ENCODE measurements around the gene IRF7.
"Not testable (repeated sequence)": the region's sequence is repeated elsewhere in the genome, so short reads cannot be mapped to it uniquely, and the experiment has no call there.

The IRF7 gene

DNA sequence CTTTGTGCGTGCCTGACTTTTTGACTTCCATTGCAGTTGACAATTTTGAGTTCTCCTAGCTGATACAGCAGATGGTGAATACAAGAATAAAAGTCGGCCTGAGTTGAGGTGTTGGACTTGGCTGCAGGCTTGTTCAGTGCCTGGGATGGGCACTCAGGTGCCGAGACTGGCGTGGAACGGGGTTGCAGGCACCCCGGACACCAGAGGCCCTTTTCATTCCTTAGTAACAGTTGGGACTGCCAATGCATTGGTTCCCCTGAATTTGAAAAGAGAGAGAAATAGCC, 38.2 kb downstream of the IRF7 start:
- no peak for DNase-seq

DNA sequence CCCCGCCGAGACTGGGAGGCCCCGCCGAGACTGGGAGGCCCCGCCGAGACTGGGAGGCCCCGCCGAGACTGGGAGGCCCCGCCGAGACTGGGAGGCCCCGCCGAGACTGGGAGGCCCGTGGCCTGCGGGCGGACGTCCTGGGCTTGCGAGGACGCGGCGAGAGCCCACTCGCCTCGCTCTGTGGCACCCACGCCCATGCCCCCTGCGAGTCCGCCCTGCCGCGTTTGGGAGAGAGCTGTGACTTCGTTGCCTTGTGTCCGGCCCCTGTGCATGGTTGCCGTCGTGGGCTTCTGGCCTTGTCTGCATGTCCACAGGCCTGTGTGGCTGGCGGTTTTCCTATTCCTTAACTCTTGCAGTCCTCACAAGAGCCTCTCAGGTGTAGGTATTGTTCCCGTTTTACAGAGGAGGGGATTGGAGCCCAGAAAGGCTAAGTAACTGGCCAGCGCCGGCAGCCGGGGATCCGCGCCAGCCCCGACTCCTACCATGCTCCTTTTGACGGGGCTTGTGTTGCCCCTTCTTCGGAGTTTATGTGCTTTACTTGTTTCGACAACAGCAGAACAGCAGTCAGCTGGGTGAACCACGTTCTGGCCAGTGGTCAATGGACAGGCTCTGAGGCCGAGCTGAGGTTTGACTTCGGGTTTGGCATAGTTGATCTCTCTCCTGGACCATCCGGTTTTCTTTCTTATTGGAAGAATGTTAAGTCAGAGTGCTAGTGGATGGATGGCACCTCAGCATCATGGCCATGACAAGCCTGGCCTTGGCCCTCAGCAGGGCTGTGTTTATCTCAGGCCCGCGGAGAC, 38.7 kb downstream of the IRF7 start:
- DNase-seq = no peak

GRCh38 chr11:575996-576768, 39.6 kb downstream of the IRF7 start, which contains the start of gene PHRF1:
PHRF1 (plus strand) TSS chr11:576470; CDS start chr11:581513, 5,043 bp downstream.
- DNase-seq = peak; percentile 81

DNA sequence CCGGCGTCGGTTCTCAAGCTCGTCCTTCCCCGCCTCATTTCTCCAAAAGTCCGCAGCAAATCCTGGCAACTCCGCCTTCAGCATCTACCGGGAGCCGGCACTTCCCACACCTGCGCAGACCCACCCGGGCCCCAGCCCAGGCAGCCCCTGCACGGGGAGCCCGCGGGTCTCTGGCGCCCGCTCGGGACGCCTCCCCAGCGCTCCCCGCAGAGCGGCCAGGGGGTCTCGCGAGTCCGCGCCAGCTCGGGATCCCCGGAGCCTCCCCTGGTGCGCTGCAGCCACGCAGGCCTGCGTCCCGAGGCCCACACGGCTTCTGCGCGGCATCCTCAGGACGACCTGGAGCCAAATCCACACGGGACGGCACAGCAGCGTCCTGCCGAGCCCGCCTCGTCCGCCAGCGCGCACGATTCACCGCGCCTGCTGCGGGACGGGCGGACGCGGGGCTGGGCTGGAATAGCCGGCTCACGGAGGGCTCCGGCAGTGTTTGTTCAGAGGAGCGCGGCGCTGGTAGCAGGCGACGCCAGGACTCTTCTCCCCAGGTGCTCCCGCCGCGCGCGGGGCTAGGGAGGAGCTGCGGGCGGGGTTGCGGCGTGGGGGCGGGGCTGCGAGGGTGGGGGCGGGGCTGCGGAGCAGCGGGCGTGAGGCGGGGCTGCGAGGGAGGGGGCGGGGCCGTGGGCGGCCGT, 40.3 kb downstream of the IRF7 start:
- no peak for DNase-seq

- no peak for DNase-seq
These were observed 41.0 kb downstream of the IRF7 start for GRCh38 chr11:574632-575312.

GRCh38 chr11:574031-574570, 41.6 kb downstream of the IRF7 start:
- DNase-seq = not testable (repeated sequence)

DNA sequence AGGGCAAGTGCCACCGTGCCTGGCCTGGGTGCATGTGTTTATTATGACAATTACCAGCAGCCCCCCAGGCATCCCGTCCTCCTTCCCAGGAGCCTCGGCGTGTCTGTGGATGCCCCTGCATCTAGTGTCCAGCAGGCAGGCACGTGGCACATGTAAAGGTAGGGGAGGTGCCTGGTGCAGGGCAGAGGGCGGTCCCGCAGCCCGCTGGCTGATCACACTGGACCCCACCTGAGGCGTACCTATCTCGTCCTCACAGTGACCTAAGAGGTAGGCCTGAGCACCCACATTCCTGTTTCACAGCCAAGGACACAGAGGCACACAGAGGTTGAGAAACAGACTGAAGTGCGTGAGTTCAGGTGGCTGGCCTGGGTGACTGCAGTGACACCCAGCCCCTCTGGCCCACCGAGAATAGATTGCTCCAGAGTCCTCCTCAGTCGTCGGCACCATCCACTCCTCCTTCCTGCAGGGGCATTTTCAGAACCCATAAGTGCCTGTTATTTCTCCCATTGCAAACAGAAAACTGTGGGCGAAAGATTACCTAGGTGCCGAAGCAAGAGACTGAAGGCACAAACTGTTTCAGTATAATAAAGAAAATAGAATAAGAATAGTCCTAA, 42.5 kb downstream of the IRF7 start:
- no peak for DNase-seq

GRCh38 chr11:571802-572185, 44.0 kb downstream of the IRF7 start:
- DNase-seq = no peak

DNA sequence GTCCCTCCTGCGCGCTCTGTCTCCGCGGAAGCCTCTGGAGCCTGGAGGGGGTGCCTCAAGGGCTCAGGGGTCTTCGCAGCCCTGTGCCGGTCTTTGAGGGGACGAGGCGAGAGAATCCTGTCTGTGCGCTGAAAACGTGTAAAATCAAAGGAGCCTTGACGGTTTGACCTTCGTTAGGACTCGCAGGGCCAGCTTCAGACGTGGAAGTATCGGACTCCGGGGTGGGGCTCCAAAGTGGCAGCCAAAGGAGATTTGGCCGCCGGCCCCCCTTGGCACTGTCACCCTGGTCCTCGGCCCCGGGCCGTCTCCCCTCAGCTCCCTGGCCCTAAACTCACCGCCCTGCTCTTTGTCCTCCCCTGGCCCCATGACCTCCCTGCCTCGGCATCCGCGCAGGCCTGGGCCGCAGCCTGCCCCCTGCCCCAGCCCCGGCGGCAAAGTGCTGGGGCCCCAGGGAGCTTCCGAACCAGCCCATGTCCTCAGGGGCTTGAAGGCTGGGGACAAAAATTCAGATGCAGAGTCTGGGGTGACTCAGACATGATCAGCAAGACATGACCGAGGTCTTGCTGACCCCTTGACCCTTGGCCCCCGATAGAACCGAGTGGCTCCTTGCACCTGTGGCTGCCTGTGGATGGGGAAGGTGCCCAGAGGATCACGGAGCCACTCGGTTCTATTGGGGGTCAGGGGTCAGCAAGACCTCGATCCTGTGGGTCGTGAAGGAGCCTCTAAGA, 46.4 kb downstream of the IRF7 start:
- no peak for DNase-seq

GRCh38 chr11:568306-569157, 47.2 kb downstream of the IRF7 start:
- peak; percentile 73 for DNase-seq

GRCh38 chr11:567629-568292, 48.0 kb downstream of the IRF7 start:
- DNase-seq = no peak

GRCh38 chr11:567011-567628, 48.6 kb downstream of the IRF7 start:
- no peak for DNase-seq

DNA sequence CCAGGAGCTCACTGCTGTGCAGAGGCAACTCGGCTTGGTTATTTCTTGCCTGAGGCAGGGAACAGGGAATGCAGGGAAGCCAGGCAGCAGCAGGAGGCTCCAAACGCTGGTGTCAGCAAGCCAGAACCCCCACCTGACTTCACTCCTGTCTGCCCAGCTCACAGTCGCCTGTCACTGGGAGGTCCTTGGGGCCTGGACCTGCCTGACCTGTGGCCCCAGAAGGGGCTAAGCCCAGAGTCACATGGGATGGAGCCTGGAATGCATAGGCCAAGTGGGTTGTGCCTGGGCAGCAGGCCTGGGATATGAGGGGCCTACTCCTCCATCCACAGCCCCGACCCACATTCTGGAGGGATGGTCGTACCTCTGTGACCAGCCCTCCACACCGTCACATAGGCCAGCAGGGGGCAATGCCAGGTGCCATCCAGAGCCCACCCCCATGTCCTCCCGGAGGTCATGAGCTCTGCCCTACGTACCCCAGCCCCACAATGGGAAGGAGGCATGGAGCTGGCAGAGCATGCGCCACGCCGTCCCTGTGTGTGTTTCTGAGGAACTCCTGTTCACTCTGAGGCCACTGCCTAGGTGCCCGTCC, 49.7 kb downstream of the IRF7 start:
- DNase-seq = no peak

DNA sequence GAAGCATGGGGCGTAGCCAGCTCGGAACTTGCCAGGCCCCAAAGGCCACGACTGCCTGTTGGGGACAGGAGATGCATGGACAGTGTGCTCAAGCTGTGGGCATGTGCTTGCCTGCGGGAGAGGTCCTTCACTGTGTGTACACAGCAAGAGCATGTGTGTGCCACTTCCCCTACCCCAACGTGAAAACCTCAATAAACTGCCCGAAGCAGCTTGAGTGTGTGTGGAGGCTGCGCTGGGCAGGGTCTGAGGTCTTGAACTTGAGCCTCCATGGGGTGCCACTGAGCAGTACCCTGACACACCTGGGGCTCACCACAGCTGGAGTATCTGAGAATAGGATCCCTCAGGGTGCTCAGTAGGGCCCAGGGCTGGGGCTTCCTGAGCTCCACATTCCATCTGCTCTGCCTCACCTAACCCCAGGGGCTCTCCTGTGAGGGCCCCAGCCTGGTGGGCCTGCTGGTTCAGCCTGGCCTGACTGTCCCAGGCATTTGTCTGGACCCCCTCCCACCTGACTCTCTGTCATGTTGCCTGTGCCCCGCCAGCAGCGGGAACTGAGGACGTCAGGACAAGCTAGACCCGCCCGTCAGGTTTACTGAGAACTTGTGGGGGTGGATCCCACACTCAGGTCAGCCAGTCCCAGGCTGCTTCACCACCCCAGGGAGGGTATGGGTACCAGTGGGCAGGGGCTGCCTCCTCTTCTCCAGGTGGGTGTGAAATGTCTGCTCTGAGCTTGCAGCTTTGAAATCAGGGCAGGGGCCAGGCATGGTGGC, 51.8 kb downstream of the IRF7 start:
- no peak for DNase-seq

- no peak for DNase-seq
These were observed 52.5 kb downstream of the IRF7 start for GRCh38 chr11:563066-563811.
